ENCODE data around the gene WNT5A.
"Not testable (repeated sequence)": the region's sequence is repeated elsewhere in the genome, so short reads cannot be mapped to it uniquely, and the experiment has no call there.

The WNT5A gene

GRCh38 chr3:55505776-55506175, 18.7 kb upstream of the WNT5A start:
- TF ChIP-seq CTCF (IDR thresholded peaks at IDR 0.05): no peak
- no peak for DNase-seq
- no peaks in the 10 kb centered on the region for H3K36me3 ChIP-seq
- H3K9me3 ChIP-seq: no peaks in the 10 kb centered on the region
- intact Hi-C loops (cut with DNase I; ENCODE audit: low total_unique reads): no loop called here
- H3K27ac ChIP-seq: no peak overlapping the region
- H3K4me3 ChIP-seq: no peak overlapping the region
- H3K27me3 ChIP-seq: peaks cover 0 to 6% of the 10 kb centered on the region in 2 donors
- no peaks in the 10 kb centered on the region for H3K4me1 ChIP-seq

- H3K27me3 ChIP-seq; H3K27ac ChIP-seq; intact Hi-C loops (cut with DNase I; ENCODE audit: low total_unique reads); H3K4me1 ChIP-seq; DNase-seq; H3K4me3 ChIP-seq; H3K9me3 ChIP-seq; H3K36me3 ChIP-seq: not testable (repeated sequence)
These were observed 18.0 kb upstream of the WNT5A start for GRCh38 chr3:55505102-55505501.

GRCh38 chr3:55501905-55502304, 14.8 kb upstream of the WNT5A start:
- no peak for TF ChIP-seq CTCF (IDR thresholded peaks at IDR 0.05)
- Histone ChIP-seq H3K4me3 (no peak overlapping the region), H3K27me3 (peaks cover 0 to 3% of the 10 kb centered on the region in 2 donors), H3K4me1 (no peaks in the 10 kb centered on the region), H3K27ac (no peak overlapping the region), H3K36me3 (no peaks in the 10 kb centered on the region), H3K9me3 (no peaks in the 10 kb centered on the region)
- no peak for DNase-seq
- intact Hi-C loops (cut with DNase I; ENCODE audit: low total_unique reads): no loop called here

GRCh38 chr3:55500555-55501330, 13.6 kb upstream of the WNT5A start:
- intact Hi-C loops (cut with DNase I; ENCODE audit: low total_unique reads): no loop called here
- H3K36me3 ChIP-seq: no peaks in the 10 kb centered on the region
- DNase-seq: no peak

GRCh38 chr3:55498520-55498919, 11.4 kb upstream of the WNT5A start:
- TF ChIP-seq CTCF (IDR thresholded peaks at IDR 0.05): no peak
- H3K27me3 ChIP-seq: peaks cover 0 to 14% of the 10 kb centered on the region in 2 donors
- no peak for DNase-seq
- no peaks in the 10 kb centered on the region for H3K4me1 ChIP-seq
- no peak overlapping the region for H3K27ac ChIP-seq
- H3K4me3 ChIP-seq: no peak overlapping the region
- no peaks in the 10 kb centered on the region for H3K9me3 ChIP-seq
- H3K36me3 ChIP-seq: no peaks in the 10 kb centered on the region
- intact Hi-C loops (cut with DNase I; ENCODE audit: low total_unique reads): no loop called here

More at GRCh38 chr3:55500555-55501330, 13.6 kb upstream of the WNT5A start:
- Histone ChIP-seq H3K4me1 (no peaks in the 10 kb centered on the region), H3K27me3 (peaks cover 0 to 3% of the 10 kb centered on the region in 2 donors), H3K27ac (no peak overlapping the region), H3K9me3 (no peaks in the 10 kb centered on the region), H3K4me3 (no peak overlapping the region)
- no peak for TF ChIP-seq CTCF (IDR thresholded peaks at IDR 0.05)

GRCh38 chr3:55497250-55497649, 10.1 kb upstream of the WNT5A start:
- H3K27ac ChIP-seq: no peak overlapping the region
- TF ChIP-seq CTCF (IDR thresholded peaks at IDR 0.05): no peak
- H3K9me3 ChIP-seq: no peaks in the 10 kb centered on the region
- no peaks in the 10 kb centered on the region for H3K4me1 ChIP-seq
- no peak overlapping the region for H3K4me3 ChIP-seq
- DNase-seq: no peak
- no peaks in the 10 kb centered on the region for H3K36me3 ChIP-seq
- intact Hi-C loops (cut with DNase I; ENCODE audit: low total_unique reads): no loop called here
- peaks cover 0 to 23% of the 10 kb centered on the region in 2 donors for H3K27me3 ChIP-seq

Data from tibial artery (tissue), 4 donors.